CD4-positive, alpha-beta T cell (primary cell): Measurements from ENCODE around the gene ING4. TPM values are rescaled to one million over a fixed set of nuclear protein-coding genes. Genes with fewer than 3 reads are reported as not detected.

Experiments used
- ATAC-seq: fragments of 200-7000 bp; cut with Tn5 transposase; one replicate; pipeline ENCODE4 v1.10.0; 2022; ENCODE audit warnings: mild to moderate bottlenecking; ENCODE audit not compliant: poor library complexity
- CTCF ChIA-PET: fragments of 350-600 bp; sonication (Branson Sonifier 250); formaldehyde crosslinking; loops from one replicate; lab custom pipeline; 2021; ENCODE audit warnings: antibody characterized with exemption, inconsistent platforms; lab: Charles Lee
- POLR2A ChIA-PET: fragments of 350-600 bp; sonication (Branson Sonifier 250); formaldehyde crosslinking; loops from one replicate; lab custom pipeline; 2021; ENCODE audit warnings: antibody characterized with exemption, inconsistent platforms; lab: Charles Lee
- DNase-seq, 14 experiments: peaks; one replicate each; pipeline ENCODE4 v3.0.0-alpha.2; 2013 to 2020; ENCODE audit warnings: mixed read lengths in 2 of 14
- H3K27ac ChIP-seq, 2 donors: one replicate each; pipeline versions ENCODE4 v1.5.1 to v1.7.0; 2013; ENCODE audit warnings: low read length in 2 of 2, low read depth in 1 of 2, mild to moderate bottlenecking in 1 of 2
- H3K27me3 ChIP-seq, 2 experiments: 1 replicate in 1 of 2; 2 replicates in 1 of 2; pipeline versions ENCODE4 v1.6.1 to v1.7.0; 2013; ENCODE audit warnings: low read length in 2 of 2, control low read depth in 1 of 2, mild to moderate bottlenecking in 1 of 2, moderate library complexity in 1 of 2; ENCODE audit not compliant: insufficient read depth in 2 of 2, control insufficient read depth in 1 of 2
- H3K36me3 ChIP-seq: one replicate; pipeline ENCODE4 v1.6.1; 2013; ENCODE audit warnings: low read length, control low read depth; ENCODE audit not compliant: insufficient read depth
- H3K4me1 ChIP-seq: one replicate; pipeline ENCODE4 v1.6.1; 2013; ENCODE audit warnings: low read length, control low read depth; ENCODE audit not compliant: insufficient read depth
- H3K4me3 ChIP-seq: one replicate; pipeline ENCODE4 v1.5.1; 2013; ENCODE audit warnings: mild to moderate bottlenecking, low read length, moderate library complexity
- H3K9me3 ChIP-seq, 2 experiments: 1 replicate in 1 of 2; 2 replicates in 1 of 2; pipeline versions ENCODE4 v1.6.1 to v1.7.0; 2013; ENCODE audit warnings: low read length in 2 of 2, mild to moderate bottlenecking in 2 of 2, control low read depth in 1 of 2, moderate library complexity in 1 of 2; ENCODE audit not compliant: control insufficient read depth in 1 of 2, insufficient read depth in 1 of 2
- H3K27ac Mint-ChIP-seq: one replicate; pipeline ENCODE4 v1.8.0; 2020; ENCODE audit warnings: mixed read lengths
- H3K27me3 Mint-ChIP-seq: one replicate; pipeline ENCODE4 v1.8.0; 2021; ENCODE audit warnings: mixed read lengths
- H3K36me3 Mint-ChIP-seq: one replicate; pipeline ENCODE4 v1.8.0; 2021; ENCODE audit warnings: low read depth, mixed read lengths
- H3K4me1 Mint-ChIP-seq: one replicate; pipeline ENCODE4 v1.8.0; 2021; ENCODE audit warnings: low read depth, mixed read lengths
- H3K4me3 Mint-ChIP-seq: one replicate; pipeline ENCODE4 v1.8.0; 2020; ENCODE audit warnings: mild to moderate bottlenecking, mixed read lengths
- H3K9me3 Mint-ChIP-seq: one replicate; pipeline ENCODE4 v1.8.0; 2020; ENCODE audit warnings: mixed read lengths
- intact Hi-C, 2 experiments: fragments of 100-400 bp; cut with DNase I in 1 of 2; cut with micrococcal nuclease in 1 of 2; formaldehyde crosslinking; loops; one replicate each; pipeline versions ENCODE4 v1.15.1 to v1.9.0; 2023 to 2025; cut with DNase I, micrococcal nuclease
- total RNA-seq, 174 experiments: library from RNA in 2 of 174; stranded (reverse) in 2 of 174; gene quantifications; one replicate each; pipeline ENCODE4 v1.2.3 and lab custom pipeline; 2021 to 2026
- TF ChIP-seq, protein P1 (sequence below): fragments of 200-600 bp; IDR thresholded peaks from one replicate; pipeline ENCODE4 v1.8.0; 2022; ENCODE audit warnings: antibody characterized with exemption, mild to moderate bottlenecking

The ING4 gene
- total RNA-seq, 2 experiments from 2014 or later: 13.8 to 17.4 TPM

GRCh38 chr12:6631549-6631961 is 31.4 kb downstream of the ING4 start:
- Mint-ChIP-seq H3K9me3 (no peaks in the 10 kb centered on the region), H3K4me1 (peaks cover 68% of the 10 kb centered on the region), H3K27ac (peak overlapping the region; percentile 91), H3K36me3 (no peaks in the 10 kb centered on the region), H3K27me3 (no peaks in the 10 kb centered on the region), H3K4me3 (peak overlapping the region; percentile 78)
- CTCF ChIA-PET: no interaction called here
- DNase-seq: peak in 3 of 14 experiments; percentile 28 to 61 (median 31)
- ATAC-seq: peak; percentile 27
- TF ChIP-seq, protein P1, sequence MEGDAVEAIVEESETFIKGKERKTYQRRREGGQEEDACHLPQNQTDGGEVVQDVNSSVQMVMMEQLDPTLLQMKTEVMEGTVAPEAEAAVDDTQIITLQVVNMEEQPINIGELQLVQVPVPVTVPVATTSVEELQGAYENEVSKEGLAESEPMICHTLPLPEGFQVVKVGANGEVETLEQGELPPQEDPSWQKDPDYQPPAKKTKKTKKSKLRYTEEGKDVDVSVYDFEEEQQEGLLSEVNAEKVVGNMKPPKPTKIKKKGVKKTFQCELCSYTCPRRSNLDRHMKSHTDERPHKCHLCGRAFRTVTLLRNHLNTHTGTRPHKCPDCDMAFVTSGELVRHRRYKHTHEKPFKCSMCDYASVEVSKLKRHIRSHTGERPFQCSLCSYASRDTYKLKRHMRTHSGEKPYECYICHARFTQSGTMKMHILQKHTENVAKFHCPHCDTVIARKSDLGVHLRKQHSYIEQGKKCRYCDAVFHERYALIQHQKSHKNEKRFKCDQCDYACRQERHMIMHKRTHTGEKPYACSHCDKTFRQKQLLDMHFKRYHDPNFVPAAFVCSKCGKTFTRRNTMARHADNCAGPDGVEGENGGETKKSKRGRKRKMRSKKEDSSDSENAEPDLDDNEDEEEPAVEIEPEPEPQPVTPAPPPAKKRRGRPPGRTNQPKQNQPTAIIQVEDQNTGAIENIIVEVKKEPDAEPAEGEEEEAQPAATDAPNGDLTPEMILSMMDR: no peak
- H3K4me1 ChIP-seq: peaks cover 78% of the 10 kb centered on the region
- no peaks in the 10 kb centered on the region for H3K36me3 ChIP-seq
- intact Hi-C loops: loop anchor here in 1 of 2 experiments (2.0 kb wide), 1 partner anchor 23 kb away; no protein-coding TSS in a partner anchor
- H3K4me3 ChIP-seq: peak overlapping the region; percentile 51
- no peaks in the 10 kb centered on the region for H3K27me3 ChIP-seq
- H3K9me3 ChIP-seq: no peaks in the 10 kb centered on the region
- POLR2A ChIA-PET: interaction anchor here (0.7 to 1.9 kb wide), 10 partner anchors 9 to 155 kb away, joined by 3 to 10 read pairs (median 4); partner anchors contain the start of genes COPS7A and ZNF384
- H3K27ac ChIP-seq: peak overlapping the region; percentile 66 to 67

DNA sequence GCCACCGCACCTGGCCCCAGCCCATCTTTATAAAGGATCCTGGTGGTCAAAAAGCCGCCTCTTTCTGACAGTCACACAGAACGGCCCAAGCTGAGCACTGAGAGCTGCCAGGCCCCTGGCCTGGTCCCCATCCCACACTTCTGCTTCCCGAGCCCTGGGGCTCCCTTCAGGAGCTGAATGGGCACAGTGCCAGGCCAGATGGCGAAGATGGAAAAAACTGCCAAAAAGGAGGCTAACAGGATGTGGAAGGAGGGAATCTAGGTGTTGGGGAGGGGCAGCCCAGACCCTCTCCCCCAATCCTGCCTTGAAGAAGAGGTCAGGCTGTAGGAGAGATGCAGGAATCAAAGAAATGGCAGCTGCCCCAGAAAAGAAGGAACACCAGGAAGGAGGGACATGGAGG is 32.2 kb downstream of the ING4 start:
- Histone ChIP-seq H3K36me3 (no peaks in the 10 kb centered on the region), H3K9me3 (no peaks in the 10 kb centered on the region), H3K4me1 (peaks cover 70% of the 10 kb centered on the region), H3K27me3 (no peaks in the 10 kb centered on the region), H3K27ac (peak overlapping the region; percentile 66 to 67), H3K4me3 (peak overlapping the region; percentile 51)
- DNase-seq (no peak), ATAC-seq (no peak)
- intact Hi-C loops: loop anchor here in 1 of 2 experiments (2.0 kb wide), 1 partner anchor 22 kb away; no protein-coding TSS in a partner anchor
- TF ChIP-seq, protein P1: no peak
- Mint-ChIP-seq H3K4me1 (peaks cover 64% of the 10 kb centered on the region), H3K9me3 (no peaks in the 10 kb centered on the region), H3K4me3 (peak overlapping the region; percentile 78), H3K27ac (peak overlapping the region; percentile 91), H3K36me3 (no peaks in the 10 kb centered on the region), H3K27me3 (no peaks in the 10 kb centered on the region)
- ChIA-PET CTCF (interaction anchor here (0.7 to 1.3 kb wide), 2 partner anchors 10 to 54 kb away, joined by 4 to 5 read pairs; no protein-coding TSS in a partner anchor), POLR2A (interaction anchor here (1.8 to 1.9 kb wide), 2 partner anchors 24 to 93 kb away, joined by 5 to 10 read pairs; partner anchors contain the start of gene COPS7A)

DNA sequence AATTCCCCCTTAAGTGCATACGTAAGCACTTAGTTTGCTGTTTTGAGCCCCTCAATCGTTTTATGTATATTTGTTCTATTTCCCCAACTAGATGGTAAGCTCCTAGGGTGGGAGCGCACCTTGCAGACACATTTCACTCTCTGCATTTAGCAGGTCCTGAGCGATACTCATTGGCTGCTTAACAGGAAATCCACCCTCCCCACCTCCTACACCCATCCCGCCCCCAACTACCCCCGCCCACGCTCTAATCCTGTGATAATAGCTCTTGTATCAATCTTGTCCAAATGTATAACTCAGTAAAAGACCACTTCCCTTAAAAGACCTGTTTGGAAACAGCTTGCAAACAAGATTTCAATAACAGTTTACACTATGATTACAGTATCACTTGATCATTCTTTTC is 35.3 kb downstream of the ING4 start:
- H3K4me1 ChIP-seq: peaks cover 39% of the 10 kb centered on the region
- Mint-ChIP-seq H3K27me3 (no peaks in the 10 kb centered on the region), H3K4me1 (peaks cover 43% of the 10 kb centered on the region), H3K9me3 (no peaks in the 10 kb centered on the region), H3K36me3 (peaks cover 6% of the 10 kb centered on the region), H3K4me3 (peak overlapping the region; percentile 88), H3K27ac (peak overlapping the region; percentile 70)
- ChIA-PET CTCF (interaction anchor here (0.6 to 1.1 kb wide), 2 partner anchors 119 to 201 kb away, joined by 3 read pairs; partner anchors contain the start of gene P3H3), POLR2A (interaction anchor here (0.6 to 2.8 kb wide), 9 partner anchors 15 to 246 kb away, joined by 3 to 15 read pairs (median 5); partner anchors contain the start of genes COPS7A, NOP2, SPSB2 and ZNF384)
- no peaks in the 10 kb centered on the region for H3K36me3 ChIP-seq
- H3K27me3 ChIP-seq: no peaks in the 10 kb centered on the region
- intact Hi-C loops: no loop called here
- no peaks in the 10 kb centered on the region for H3K9me3 ChIP-seq
- ATAC-seq: peak; percentile 77
- peak overlapping the region; percentile 22 to 56 for H3K27ac ChIP-seq
- TF ChIP-seq, protein P1: no peak
- peak overlapping the region; percentile 58 for H3K4me3 ChIP-seq
- peak in 9 of 14 experiments; percentile 25 to 80 (median 42) for DNase-seq
